ENCODE data around the gene PDC. TPM values are rescaled to one million over a fixed set of nuclear protein-coding genes. Genes with fewer than 3 reads are reported as not detected.

Gene PDC
- total RNA-seq (not detected), polyA plus RNA-seq (not detected)

GRCh38 chr1:186461014-186461413 lies at the start of gene PDC:
TSS of gene PDC (minus strand) at chr1:186461114. CDS start at chr1:186449459, 11,655 bp downstream.
- TF ChIP-seq CTCF (IDR thresholded peaks at IDR 0.05) = no peak
- no peaks in the 10 kb centered on the region for H3K4me1 ChIP-seq
- H3K36me3 ChIP-seq = no peaks in the 10 kb centered on the region
- H3K27ac ChIP-seq = no peak within 1 kb of the TSS
- H3K4me3 ChIP-seq = no peak within 1 kb of the TSS
- DNase-seq (no peak), FAIRE-seq (no peak), ATAC-seq (no peak)
- WGBS, 2 donors = 78 to 81% methylated on average over 2 of the region's 2 CpGs
- no peaks in the 10 kb centered on the region for H3K9me3 ChIP-seq
- no peaks in the 10 kb centered on the region for H3K27me3 ChIP-seq
- intact Hi-C loops (cut with DNase I) = no loop called here

DNA sequence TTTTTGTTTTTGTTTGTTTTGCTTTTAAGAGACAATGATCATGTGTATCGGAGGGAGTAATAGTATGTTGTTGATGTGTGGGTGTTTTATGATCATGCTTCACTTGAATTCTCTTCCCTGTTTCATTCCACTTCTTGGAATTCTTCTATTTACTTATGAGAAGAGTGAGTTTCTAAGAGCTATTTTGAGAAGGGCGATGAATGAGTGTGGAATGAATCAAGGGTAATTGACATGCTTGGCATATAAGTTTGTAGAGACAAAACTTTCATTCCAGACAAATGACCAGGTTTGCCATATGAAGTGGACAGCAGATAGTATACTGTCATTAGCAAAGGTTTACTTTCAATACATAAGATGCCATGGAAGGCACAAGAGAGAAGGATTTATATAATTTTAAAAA lies 42.3 kb upstream of the PDC start:
- FAIRE-seq = no peak
- H3K27ac ChIP-seq = no peak overlapping the region
- intact Hi-C loops (cut with DNase I) = no loop called here

DNA sequence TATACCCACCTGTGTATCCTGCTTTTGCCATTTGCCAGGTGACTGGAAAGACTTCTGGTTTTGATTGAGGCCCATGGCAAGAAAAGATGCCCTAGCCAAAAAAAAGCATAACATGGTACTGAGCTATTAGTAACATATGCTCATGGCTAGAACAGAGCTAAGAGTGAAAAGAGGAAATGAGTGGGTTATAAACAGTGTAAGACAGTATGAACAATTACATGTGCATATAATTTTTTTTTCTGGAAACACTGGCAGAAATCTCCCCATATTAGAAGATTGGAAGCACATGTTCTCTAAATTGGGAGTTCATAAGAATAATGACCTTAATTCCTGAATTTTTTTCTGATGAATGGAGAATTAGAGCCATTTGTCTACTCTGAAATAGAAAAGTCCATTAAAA lies 41.2 kb upstream of the PDC start:
- intact Hi-C loops (cut with DNase I) = no loop called here
- no peak overlapping the region for H3K27ac ChIP-seq
- TF ChIP-seq CTCF (IDR thresholded peaks at IDR 0.05) = no peak
- no peak for FAIRE-seq
- no peak for DNase-seq
- no peak for ATAC-seq
- no peak overlapping the region for H3K4me3 ChIP-seq
- peaks cover 0 to 5% (median 0%) of the 10 kb centered on the region in 4 donors for H3K9me3 ChIP-seq
- H3K27me3 ChIP-seq = no peaks in the 10 kb centered on the region
- no peaks in the 10 kb centered on the region for H3K4me1 ChIP-seq
- no peaks in the 10 kb centered on the region for H3K36me3 ChIP-seq

More for the DNA sequence above, 42.3 kb upstream of the PDC start:
- no peak for DNase-seq
- WGBS, 2 donors = 86% methylated on average over 2 of the region's 2 CpGs
- TF ChIP-seq CTCF (IDR thresholded peaks at IDR 0.05) = no peak
- H3K4me1 ChIP-seq = no peaks in the 10 kb centered on the region
- peaks cover 0 to 5% (median 0%) of the 10 kb centered on the region in 4 donors for H3K9me3 ChIP-seq
- H3K36me3 ChIP-seq = no peaks in the 10 kb centered on the region
- ATAC-seq = no peak
- no peaks in the 10 kb centered on the region for H3K27me3 ChIP-seq
- no peak overlapping the region for H3K4me3 ChIP-seq

DNA sequence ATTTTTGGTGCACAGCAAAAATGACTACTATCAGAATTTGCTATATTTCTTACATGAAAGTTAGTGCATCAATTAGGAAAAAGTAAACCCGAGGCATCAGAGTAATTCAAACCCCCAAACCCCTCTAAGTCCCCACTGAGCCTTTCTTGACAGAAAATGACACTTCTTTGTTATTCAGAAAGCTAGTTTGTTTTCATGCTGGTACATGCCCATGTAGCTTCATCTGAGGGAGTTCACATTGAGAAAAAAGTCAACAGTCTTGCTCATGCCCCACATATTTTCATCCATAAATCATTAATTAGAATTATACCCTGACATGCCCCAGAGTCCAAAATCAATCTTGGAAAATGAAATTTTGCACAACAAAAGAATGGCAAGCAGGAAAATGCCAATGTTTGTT lies 39.9 kb upstream of the PDC start:
- H3K4me1 ChIP-seq = no peaks in the 10 kb centered on the region
- no peak for FAIRE-seq
- no peaks in the 10 kb centered on the region for H3K27me3 ChIP-seq
- intact Hi-C loops (cut with DNase I) = no loop called here
- H3K4me3 ChIP-seq = no peak overlapping the region
- no peak for DNase-seq
- H3K36me3 ChIP-seq = no peaks in the 10 kb centered on the region
- peaks cover 0 to 5% (median 0%) of the 10 kb centered on the region in 4 donors for H3K9me3 ChIP-seq
- TF ChIP-seq CTCF (IDR thresholded peaks at IDR 0.05) = no peak
- H3K27ac ChIP-seq = no peak overlapping the region
- 59 to 81% methylated on average over 1 of the region's 1 CpG for WGBS, 2 donors
- ATAC-seq = no peak

GRCh38 chr1:186499571-186499970 lies 38.7 kb upstream of the PDC start:
- FAIRE-seq = no peak
- no peak for TF ChIP-seq CTCF (IDR thresholded peaks at IDR 0.05)
- 95 to 100% methylated on average over 1 of the region's 1 CpG for WGBS, 2 donors

More at GRCh38 chr1:186499571-186499970, 38.7 kb upstream of the PDC start:
- Histone ChIP-seq H3K4me1 (no peaks in the 10 kb centered on the region), H3K27ac (no peak overlapping the region), H3K4me3 (no peak overlapping the region), H3K36me3 (no peaks in the 10 kb centered on the region), H3K27me3 (no peaks in the 10 kb centered on the region), H3K9me3 (no peaks in the 10 kb centered on the region)
- no peak for ATAC-seq
- intact Hi-C loops (cut with DNase I) = no loop called here
- DNase-seq = no peak

Measured in pancreas (tissue), 10 donors.